GM21381 (cell line): ENCODE data around the gene LCN2.

Experiments used
- ATAC-seq: cut with Tn5 transposase; IDR thresholded peaks from one replicate; pipeline ENCODE4 v1.9.1; 2021; ENCODE audit warnings: mild to moderate bottlenecking, moderate library complexity; ENCODE audit not compliant: unreplicated experiment

LCN2 gene

GRCh38 chr9:128190516-128191405 is 41.5 kb downstream of the LCN2 start:
- no peak for ATAC-seq

DNA sequence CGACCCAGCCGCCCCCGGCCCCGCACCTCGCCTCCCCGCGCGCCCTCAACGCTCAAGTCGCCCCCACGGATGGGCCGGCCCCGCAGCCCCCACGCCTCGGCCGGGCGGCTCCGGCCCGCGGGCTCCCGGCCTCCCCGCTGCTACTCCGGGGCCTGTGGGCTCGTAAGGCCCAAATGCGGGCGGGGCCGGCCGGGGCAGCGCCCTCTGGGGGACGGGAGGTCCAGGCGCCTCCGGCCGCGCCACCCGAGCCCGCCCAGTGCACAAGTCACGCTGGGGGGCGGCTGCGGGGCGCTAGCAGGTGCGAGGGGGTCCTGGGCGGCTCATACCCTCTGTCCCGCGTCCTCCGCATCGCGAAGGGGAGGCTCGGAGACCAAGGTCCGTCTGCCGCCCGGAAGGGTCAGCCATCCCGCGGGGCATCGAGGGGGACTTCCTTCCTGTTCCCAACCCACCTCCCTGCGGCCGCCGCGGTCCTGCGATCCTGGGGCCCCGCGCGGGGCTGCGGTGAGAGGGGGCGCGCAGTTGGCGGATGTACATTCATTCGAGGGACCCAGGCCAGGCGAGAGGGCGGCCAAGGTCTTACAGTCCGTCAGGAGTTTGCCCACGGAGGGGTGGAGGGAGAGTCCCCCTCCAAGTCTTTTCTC is 42.3 kb downstream of the LCN2 start, which contains the start of gene CIZ1:
Gene CIZ1, minus strand, starts transcription at position 167 of the 641 bp plus-strand sequence. CDS start 715 bp downstream, outside the sequence.
- peak; percentile 61 for ATAC-seq

GRCh38 chr9:128192601-128193371 is 43.5 kb downstream of the LCN2 start:
- ATAC-seq: peak; percentile 57

DNA sequence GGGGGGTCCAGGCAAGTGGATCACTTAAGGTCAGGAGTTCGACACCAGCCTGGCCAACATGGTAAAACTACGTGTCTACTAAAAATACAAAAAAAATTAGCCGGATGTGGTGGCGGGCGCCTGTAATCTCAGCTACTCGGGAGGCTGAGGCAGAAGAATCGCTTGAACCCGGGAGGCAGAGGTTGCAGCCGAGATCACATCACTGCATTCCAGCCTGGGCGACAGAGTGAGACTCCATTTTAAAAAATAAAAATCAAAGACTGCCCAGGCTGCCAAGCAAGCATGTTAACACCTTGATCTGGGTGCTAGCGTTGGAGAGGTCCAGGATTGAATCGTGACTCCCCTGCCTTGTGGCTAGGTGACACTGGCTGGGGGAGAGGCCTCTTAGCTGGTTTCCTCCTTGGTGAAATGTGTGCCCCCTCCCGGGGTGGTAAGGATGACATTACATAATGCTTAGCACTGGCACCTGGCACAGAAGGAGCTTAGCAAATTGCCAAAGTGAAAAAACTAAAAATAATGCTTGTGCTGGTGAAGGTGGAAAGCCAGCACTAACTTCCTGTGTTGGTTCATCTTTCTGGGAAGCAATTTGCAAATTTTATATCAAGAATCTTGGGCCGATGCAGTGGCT is 44.3 kb downstream of the LCN2 start:
- ATAC-seq: no peak

DNA sequence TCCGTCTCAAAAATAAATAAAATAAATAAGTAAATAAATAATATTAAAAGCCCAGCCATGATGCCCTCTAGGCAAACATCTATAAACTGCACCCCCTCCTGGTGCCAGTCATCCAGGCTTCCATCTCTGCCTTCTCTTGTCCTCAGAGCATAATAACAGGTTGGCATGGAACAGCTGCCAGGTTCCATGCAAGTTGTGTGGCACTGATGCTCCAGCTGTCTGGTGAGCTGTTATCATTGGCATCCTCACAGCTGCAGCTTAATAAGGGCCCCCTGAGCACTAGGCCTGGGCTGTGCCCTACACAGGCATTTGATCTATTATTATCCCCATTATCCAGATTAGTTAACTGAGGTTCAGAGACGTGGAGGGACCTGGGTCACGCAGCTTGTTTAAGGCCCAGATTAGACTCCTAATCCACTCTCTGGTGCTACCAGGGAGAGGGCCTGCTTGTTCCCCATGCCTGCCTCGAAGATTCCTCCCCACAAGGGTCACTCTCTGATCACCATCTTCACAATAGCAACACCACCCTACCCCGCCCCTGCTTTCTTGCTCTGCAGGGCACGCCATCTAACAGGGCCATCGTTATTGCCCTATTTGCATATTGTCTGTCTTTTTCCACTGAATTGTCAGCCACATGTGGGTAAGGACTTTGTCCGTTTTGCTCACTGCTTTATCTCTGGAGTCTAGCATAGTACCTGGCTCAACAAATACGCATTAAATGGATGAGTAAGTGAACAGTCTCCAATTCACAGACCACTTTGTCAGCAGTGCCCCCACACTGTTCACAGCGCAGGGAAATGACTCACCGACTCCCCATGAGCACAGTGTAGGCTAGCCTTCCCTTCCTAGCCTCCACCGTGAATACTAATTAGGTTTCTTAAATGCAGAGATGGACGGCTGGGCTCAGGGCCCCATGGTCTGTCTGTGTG is 52.5 kb downstream of the LCN2 start:
- ATAC-seq: no peak

- no peak for ATAC-seq
Observed at GRCh38 chr9:128202648-128203023, 53.4 kb downstream of the LCN2 start.
